ENCODE data around the gene TNNC2. TPM values are rescaled to one million over a fixed set of nuclear protein-coding genes. Genes with fewer than 3 reads are reported as not detected.

Gene TNNC2
- 0.43 TPM in 1 of 2 replicates, not detected in the other for total RNA-seq

GRCh38 chr20:45827030-45827652 lies at the start of gene TNNC2:
TNNC2 (minus strand) TSS chr20:45827312; CDS start chr20:45827248, 64 bp downstream.

DNA sequence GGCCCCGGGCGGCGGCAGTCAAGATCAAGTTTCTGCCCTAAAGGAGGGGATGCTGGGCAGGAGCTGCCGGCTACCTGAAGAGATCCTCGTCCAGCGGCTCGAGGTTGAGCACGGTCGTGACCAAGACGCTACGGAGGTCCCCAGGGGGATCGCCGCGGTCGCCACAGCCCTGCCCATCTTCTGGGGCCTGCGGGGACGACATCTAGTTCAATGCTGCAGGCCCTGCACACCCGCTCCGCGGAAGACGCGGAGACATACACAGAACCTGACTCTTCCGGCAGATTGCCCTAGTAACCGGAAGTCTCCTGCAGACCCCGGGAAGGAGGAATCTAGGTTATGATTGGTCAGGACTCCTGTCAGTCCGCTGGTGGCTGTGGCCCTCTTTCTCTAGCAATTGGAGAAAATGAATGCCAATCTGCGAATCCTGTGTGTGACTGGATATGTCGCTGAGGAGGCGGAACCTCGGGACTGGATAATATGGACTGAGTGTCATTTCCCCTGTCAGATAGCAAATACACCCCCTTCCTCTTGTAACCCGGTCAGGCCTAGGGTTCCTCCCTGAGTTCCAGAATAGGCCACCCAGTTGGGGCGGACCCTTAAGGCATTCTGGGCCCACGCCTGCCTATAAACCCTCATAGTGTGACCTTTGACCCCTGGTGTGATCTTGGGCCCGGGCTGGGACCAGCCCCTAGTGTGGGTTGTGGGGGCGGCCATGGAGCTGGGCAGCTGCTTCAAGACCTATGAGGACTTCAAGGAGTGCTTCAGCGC lies 30.2 kb upstream of the TNNC2 start, which contains the start of the genes ACOT8 and ZSWIM3:
TSS of gene ACOT8 (minus strand) at position 279 of the 768 bp plus-strand sequence. CDS start at position 202, 77 bp downstream.
TSS of gene ZSWIM3 (plus strand) at position 501 of the 768 bp plus-strand sequence. CDS start at position 713, 212 bp downstream.

GRCh38 chr20:45833030-45833882 lies 6.1 kb upstream of the TNNC2 start, which contains the start of gene SNX21:
SNX21 (plus strand) TSS chr20:45833799; CDS start chr20:45833920, 121 bp downstream.

GRCh38 chr20:45812157-45813005 lies 14.7 kb downstream of the TNNC2 start, which contains the start of gene UBE2C:
UBE2C (plus strand) TSS chr20:45812644; CDS start chr20:45812696, 52 bp downstream.

Other genes starting within 250 kb of the TNNC2 start
- not detected in 2 replicates for gene WFDC8, start 248.0 kb downstream of the TNNC2 start, total RNA-seq
- gene WFDC10A, start 197.6 kb downstream of the TNNC2 start, total RNA-seq: not detected in 2 replicates
- gene WFDC9, start 196.0 kb downstream of the TNNC2 start, total RNA-seq: not detected in 2 replicates
- gene WFDC11, start 157.1 kb downstream of the TNNC2 start, total RNA-seq: not detected in 2 replicates
- not detected in 2 replicates for gene WFDC13, start 125.3 kb downstream of the TNNC2 start, total RNA-seq
- gene WFDC10B, start 122.3 kb downstream of the TNNC2 start, total RNA-seq: not detected in 2 replicates
- not detected in 2 replicates for gene SPINT4, start 105.0 kb downstream of the TNNC2 start, total RNA-seq
- gene WFDC3, start 35.4 kb downstream of the TNNC2 start, total RNA-seq: 0.48 TPM in 1 of 2 replicates, not detected in the other
- 8.7 and 12.3 TPM in 2 replicates for gene DNTTIP1, start 35.4 kb downstream of the TNNC2 start, total RNA-seq
- gene UBE2C, start 14.7 kb downstream of the TNNC2 start, total RNA-seq: 1.3 and 3.6 TPM in 2 replicates
- 16.6 and 20.0 TPM in 2 replicates for gene SNX21, start 6.5 kb upstream of the TNNC2 start, total RNA-seq
- 38.6 and 42.0 TPM in 2 replicates for gene ACOT8, start 30.1 kb upstream of the TNNC2 start, total RNA-seq
- 2.6 and 3.1 TPM in 2 replicates for gene ZSWIM3, start 30.3 kb upstream of the TNNC2 start, total RNA-seq
- gene ZSWIM1, start 53.9 kb upstream of the TNNC2 start, total RNA-seq: 2.4 and 3.4 TPM in 2 replicates
- gene SPATA25, start 60.3 kb upstream of the TNNC2 start, total RNA-seq: 0.72 and 1.9 TPM in 2 replicates
- 4.5 and 5.5 TPM in 2 replicates for gene NEURL2, start 63.9 kb upstream of the TNNC2 start, total RNA-seq
- gene CTSA, start 64.0 kb upstream of the TNNC2 start, total RNA-seq: 16.2 and 21.9 TPM in 2 replicates
- gene PLTP, start 84.8 kb upstream of the TNNC2 start, total RNA-seq: 52.9 and 81.9 TPM in 2 replicates
- gene PCIF1, start 107.4 kb upstream of the TNNC2 start, total RNA-seq: 5.3 and 9.6 TPM in 2 replicates
- gene ZNF335, start 144.9 kb upstream of the TNNC2 start, total RNA-seq: 8.1 and 10.4 TPM in 2 replicates
- 0.21 and 16.4 TPM in 2 replicates for gene MMP9, start 181.6 kb upstream of the TNNC2 start, total RNA-seq
- under 0.01 TPM in 1 of 2 replicates, not detected in the other for gene SLC12A5, start 201.9 kb upstream of the TNNC2 start, total RNA-seq